Cardiac fibroblast (primary cell): ENCODE measurements around the gene UBE2K.
A peak's percentile ranks its signal among the peaks of the same experiment; 100 is the strongest.

Source experiments
- DNase-seq, 2 donors: peaks; one replicate each; pipeline versions ENCODE4 v3.0.0 to v3.0.0-alpha.2; 2010; ENCODE audit warnings: low read depth in 2 of 2
- H3K4me3 ChIP-seq, 2 donors: replicated peaks in 1 of 2; 1 replicate in 1 of 2; 2 replicates in 1 of 2; pipeline ENCODE4 v1.5.1; 2011; ENCODE audit warnings: low read depth in 2 of 2, low read length in 2 of 2, mild to moderate bottlenecking in 2 of 2, moderate library complexity in 1 of 2
- TF ChIP-seq, protein P1 (sequence below): IDR thresholded peaks from one replicate; pipeline ENCODE4 v1.5.1; 2011; ENCODE audit warnings: low read depth, mild to moderate bottlenecking, low read length, inconsistent platforms

The UBE2K gene

DNA sequence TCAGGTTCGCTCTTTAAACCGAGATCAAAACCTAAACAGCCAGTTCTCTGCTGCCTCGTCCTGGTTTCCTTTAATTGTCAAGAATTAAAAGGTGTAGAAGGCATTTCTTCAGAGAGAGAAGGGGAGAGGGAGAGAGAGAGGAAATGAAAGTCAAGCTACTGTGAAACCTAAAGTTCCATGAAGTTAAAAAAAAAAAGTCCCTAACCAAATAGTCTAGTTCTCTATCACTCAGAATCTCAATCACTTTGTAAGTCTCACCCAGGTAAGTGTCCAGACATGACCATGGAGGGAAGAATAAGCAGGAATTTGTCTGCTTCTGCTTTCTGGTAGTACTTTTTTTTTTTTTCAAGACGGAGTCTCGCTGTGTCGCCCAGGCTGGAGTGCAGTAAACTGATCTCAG is 40.5 kb upstream of the UBE2K start:
- TF ChIP-seq, protein P1, sequence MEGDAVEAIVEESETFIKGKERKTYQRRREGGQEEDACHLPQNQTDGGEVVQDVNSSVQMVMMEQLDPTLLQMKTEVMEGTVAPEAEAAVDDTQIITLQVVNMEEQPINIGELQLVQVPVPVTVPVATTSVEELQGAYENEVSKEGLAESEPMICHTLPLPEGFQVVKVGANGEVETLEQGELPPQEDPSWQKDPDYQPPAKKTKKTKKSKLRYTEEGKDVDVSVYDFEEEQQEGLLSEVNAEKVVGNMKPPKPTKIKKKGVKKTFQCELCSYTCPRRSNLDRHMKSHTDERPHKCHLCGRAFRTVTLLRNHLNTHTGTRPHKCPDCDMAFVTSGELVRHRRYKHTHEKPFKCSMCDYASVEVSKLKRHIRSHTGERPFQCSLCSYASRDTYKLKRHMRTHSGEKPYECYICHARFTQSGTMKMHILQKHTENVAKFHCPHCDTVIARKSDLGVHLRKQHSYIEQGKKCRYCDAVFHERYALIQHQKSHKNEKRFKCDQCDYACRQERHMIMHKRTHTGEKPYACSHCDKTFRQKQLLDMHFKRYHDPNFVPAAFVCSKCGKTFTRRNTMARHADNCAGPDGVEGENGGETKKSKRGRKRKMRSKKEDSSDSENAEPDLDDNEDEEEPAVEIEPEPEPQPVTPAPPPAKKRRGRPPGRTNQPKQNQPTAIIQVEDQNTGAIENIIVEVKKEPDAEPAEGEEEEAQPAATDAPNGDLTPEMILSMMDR, result no peak
- no peak overlapping the region for H3K4me3 ChIP-seq
- no peak for DNase-seq

GRCh38 chr4:39658756-39659155 is 39.2 kb upstream of the UBE2K start:
- TF ChIP-seq, protein P1, result peak; percentile 42
- DNase-seq, result peak; percentile 37 to 41
- no peak overlapping the region for H3K4me3 ChIP-seq

DNA sequence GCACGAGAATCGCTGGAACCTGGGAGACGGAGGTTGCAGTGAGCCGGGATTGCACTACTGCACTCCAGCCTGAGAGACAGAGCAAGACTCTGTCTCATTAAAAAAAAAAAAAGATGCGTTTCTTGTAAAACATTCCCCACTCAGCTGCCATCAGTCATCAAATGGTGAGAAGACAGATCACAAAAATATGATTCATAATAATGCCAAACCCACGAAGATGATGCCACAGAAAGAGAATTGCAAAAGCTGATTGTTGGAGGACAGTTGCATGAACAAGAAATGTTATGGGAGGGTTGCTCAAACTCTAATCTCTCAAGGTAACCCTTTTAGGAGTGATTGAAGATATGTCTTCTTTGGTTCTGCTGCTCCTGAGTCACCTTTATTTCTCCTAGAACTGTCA is 37.9 kb upstream of the UBE2K start:
- TF ChIP-seq, protein P1, result no peak
- DNase-seq, result peak in 1 of 2 donors; percentile 43

GRCh38 chr4:39660757-39661156 is 37.2 kb upstream of the UBE2K start:
- DNase-seq, result no peak
- H3K4me3 ChIP-seq, result no peak overlapping the region
- TF ChIP-seq, protein P1, result no peak

More for the DNA sequence above, 37.9 kb upstream of the UBE2K start:
- no peak overlapping the region for H3K4me3 ChIP-seq

DNA sequence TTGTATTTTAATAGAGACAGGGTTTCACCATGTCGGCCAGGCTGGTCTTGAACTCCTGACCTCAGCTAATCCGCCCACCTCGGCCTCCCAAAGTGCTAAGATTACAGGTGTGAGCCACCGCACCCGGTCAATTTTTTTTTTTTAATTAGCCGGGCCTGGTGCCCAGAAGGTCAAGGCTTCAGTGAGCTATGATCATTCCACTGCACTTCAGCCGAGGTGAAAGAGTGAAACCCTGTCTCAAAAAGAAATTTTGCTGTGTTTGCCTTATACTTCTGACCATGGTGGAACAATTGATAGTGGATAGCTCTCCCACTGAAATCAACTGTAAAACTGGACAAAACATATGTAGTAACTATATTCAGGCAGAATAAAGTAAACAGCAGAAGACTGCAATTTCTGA is 35.3 kb upstream of the UBE2K start:
- TF ChIP-seq, protein P1, result no peak
- H3K4me3 ChIP-seq, result no peak overlapping the region
- no peak for DNase-seq

DNA sequence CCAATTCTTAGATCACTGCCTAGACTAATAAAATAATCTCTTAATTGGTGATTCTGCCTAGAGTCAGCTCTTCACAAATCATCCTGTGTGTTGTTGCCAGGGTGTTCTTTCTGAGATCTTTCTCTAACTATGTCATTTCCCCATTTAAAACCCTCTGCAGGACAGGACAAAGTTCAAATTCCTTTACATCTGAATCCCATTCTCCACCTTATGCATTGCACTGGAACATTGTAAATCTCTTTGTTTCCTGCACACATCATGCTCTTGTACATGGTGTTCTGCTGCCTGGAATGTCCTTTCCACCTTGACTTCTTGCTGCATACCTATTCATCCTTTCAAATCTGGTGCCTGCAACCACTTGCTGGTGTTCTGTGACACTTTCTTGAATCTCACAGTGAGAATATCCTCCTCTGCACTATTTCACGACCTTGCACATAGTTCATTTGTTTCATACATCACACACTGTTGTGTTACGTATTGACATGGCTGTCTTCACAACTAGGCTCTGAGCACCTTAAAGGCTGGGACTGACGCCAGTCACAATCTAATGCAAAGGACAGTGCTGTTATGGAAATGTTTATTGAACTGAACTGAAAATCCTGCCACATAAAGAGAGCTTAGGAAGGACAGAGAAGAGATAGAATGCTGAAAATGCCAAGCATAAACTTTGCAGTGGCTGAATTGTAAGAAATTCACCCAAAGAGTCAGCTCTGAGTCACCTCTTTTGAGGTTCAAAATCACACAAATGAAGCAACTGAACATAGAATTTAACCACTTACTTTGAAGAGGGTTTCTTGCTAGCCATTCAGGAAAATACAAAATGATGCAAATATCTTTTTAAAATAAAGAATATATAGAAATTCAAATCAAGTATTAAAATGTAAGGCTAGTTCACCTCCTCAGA is 32.9 kb upstream of the UBE2K start:
- no peak overlapping the region for H3K4me3 ChIP-seq
- TF ChIP-seq, protein P1, result no peak
- peak; percentile 21 to 65 for DNase-seq
